ENCODE data around the gene MSX2.

GRCh38 chr5:174715804-174716203 lies 8.6 kb upstream of the MSX2 start:
- TF ChIP-seq CTCF (IDR thresholded peaks at IDR 0.05) (no peak), POLR2A (IDR thresholded peaks at IDR 0.05) (no peak)

All from body of pancreas (tissue), 4 donors.